HCT116 (cell line): ENCODE results near the gene OXER1. TPM values are rescaled to one million over a fixed set of nuclear protein-coding genes. Genes with fewer than 3 reads are reported as not detected.

Source experiments
- ATAC-seq: fragments of 200-7000 bp; cut with Tn5 transposase; 2 replicates; pipeline ENCODE4 v1.9.1; 2020; ENCODE audit warnings: mild to moderate bottlenecking, moderate library complexity
- Bru-seq: library from RNA; stranded (reverse); fragments of 400-500 nt; gene quantifications from one replicate; lab custom pipeline; 2021; lab: Mats Ljungman, UMichigan
- BruChase-seq, 2 experiments: library from RNA; stranded (reverse); fragments of 400-500 nt; gene quantifications; one replicate each; lab custom pipeline; 2021; lab: Mats Ljungman, UMichigan
- BruUV-seq: library from RNA; stranded (reverse); fragments of 400-500 nt; replicated peaks from 2 replicates; lab custom pipeline; 2021; lab: Mats Ljungman, UMichigan
- CTCF ChIA-PET: fragments of 300-600 bp; sonication (Branson Sonifier 250); formaldehyde crosslinking; loops from one replicate; lab custom pipeline; 2021; ENCODE audit warnings: antibody characterized with exemption; lab: Charles Lee
- POLR2A ChIA-PET: fragments of 300-600, 350-600 bp; sonication (Branson Sonifier 250); formaldehyde crosslinking; loops from one replicate; lab custom pipeline; 2021; ENCODE audit warnings: antibody characterized with exemption; lab: Charles Lee
- RAD21 ChIA-PET, 2 experiments: fragments of 300-600 bp; sonication (Branson Sonifier 250); formaldehyde crosslinking; loops; one replicate each; lab custom pipeline; 2023; ENCODE audit warnings: low total read pairs in 2 of 2; ENCODE audit not compliant: uncharacterized antibody in 2 of 2, unreplicated experiment in 2 of 2, low non-redundant PET in 1 of 2; lab: Charles Lee
- DNase-seq: peaks from one replicate; pipeline ENCODE4 v3.0.0-alpha.2; 2010; ENCODE audit warnings: low read depth, low spot score
- H2AFZ ChIP-seq: fragments of 200-600 bp; shearing (Covaris generic), sonication (generic); 2 replicates; pipeline ENCODE4 v1.6.1; 2017; ENCODE audit warnings: low read depth, mixed run types, mixed read lengths, antibody characterized with exemption, low read length; ENCODE audit not compliant: poor library complexity, severe bottlenecking
- H3K27ac ChIP-seq: 2 replicates; pipeline ENCODE4 v1.5.1; 2012; ENCODE audit warnings: low read depth, low read length
- H3K27me3 ChIP-seq: fragments of 200-600 bp; sonication (generic); 2 replicates; pipeline ENCODE4 v1.6.1; 2016; ENCODE audit warnings: mixed run types, low read length, mixed read lengths; ENCODE audit not compliant: insufficient read depth
- H3K36me3 ChIP-seq, 2 experiments: fragments of 200-500 bp in 1 of 2; fragments of 200-600 bp in 1 of 2; sonication (Bioruptor generic) in 1 of 2; sonication (generic) in 1 of 2; 2 replicates each; pipeline versions ENCODE4 v1.5.1 to v1.6.1; 2014 to 2016; ENCODE audit warnings: low read length in 2 of 2, inconsistent platforms in 1 of 2, mixed read lengths in 1 of 2, mixed run types in 1 of 2; ENCODE audit not compliant: insufficient read depth in 2 of 2, control insufficient read depth in 1 of 2
- H3K4me1 ChIP-seq, 2 experiments: fragments of 200-600 bp in 1 of 2; sonication (generic) in 1 of 2; 2 replicates each; pipeline versions ENCODE4 v1.5.1 to v1.6.1; 2012 to 2017; ENCODE audit warnings: low read length in 2 of 2, inconsistent platforms in 1 of 2, mild to moderate bottlenecking in 1 of 2, mixed read lengths in 1 of 2, mixed run types in 1 of 2, moderate library complexity in 1 of 2; ENCODE audit not compliant: insufficient read depth in 2 of 2, control insufficient read depth in 1 of 2
- H3K4me2 ChIP-seq: fragments of 200-600 bp; sonication (generic); 2 replicates; pipeline ENCODE4 v1.6.1; 2017; ENCODE audit warnings: mixed run types, low read length, mixed read lengths
- H3K4me3 ChIP-seq, 2 experiments: fragments of 200-600 bp in 1 of 2; sonication (generic) in 1 of 2; replicated peaks in 1 of 2; 2 replicates each; pipeline ENCODE4 v1.5.1; 2011 to 2016; ENCODE audit warnings: low read length in 2 of 2, control low read depth in 1 of 2, low read depth in 1 of 2, mild to moderate bottlenecking in 1 of 2, mixed read lengths in 1 of 2, mixed run types in 1 of 2
- H3K79me2 ChIP-seq: fragments of 200-600 bp; sonication (generic); 2 replicates; pipeline ENCODE4 v1.6.1; 2017; ENCODE audit warnings: mild to moderate bottlenecking, mixed run types, low read length, moderate library complexity, mixed read lengths; ENCODE audit not compliant: insufficient read depth
- H3K9ac ChIP-seq: fragments of 200-600 bp; sonication (generic); 2 replicates; pipeline ENCODE4 v1.6.1; 2016; ENCODE audit warnings: low read length, mixed read lengths
- H3K9me2 ChIP-seq: fragments of 200-600 bp; sonication (generic), shearing (Covaris generic); 2 replicates; pipeline ENCODE4 v1.6.1; 2017; ENCODE audit warnings: mixed run types, mild to moderate bottlenecking, moderate library complexity; ENCODE audit not compliant: insufficient read depth
- H3K9me3 ChIP-seq, 2 experiments: fragments of 200-500 bp in 1 of 2; fragments of 200-600 bp in 1 of 2; sonication (Bioruptor generic) in 1 of 2; sonication (generic) in 1 of 2; 2 replicates each; pipeline ENCODE4 v1.6.1; 2014 to 2017; ENCODE audit warnings: low read length in 2 of 2, mixed read lengths in 2 of 2, inconsistent platforms in 1 of 2, low read depth in 1 of 2, mild to moderate bottlenecking in 1 of 2, mixed run types in 1 of 2, moderate library complexity in 1 of 2; ENCODE audit not compliant: control insufficient read depth in 1 of 2, insufficient read depth in 1 of 2
- H4K20me1 ChIP-seq: fragments of 200-600 bp; sonication (generic), shearing (Covaris generic); 2 replicates; pipeline ENCODE4 v1.6.1; 2017; ENCODE audit warnings: mixed run types, mild to moderate bottlenecking, moderate library complexity; ENCODE audit not compliant: insufficient read depth
- ATF3 ChIP-seq: IDR thresholded peaks from 2 replicates; pipeline ENCODE4 v1.6.1; 2012
- CEBPB ChIP-seq: IDR thresholded peaks from 2 replicates; pipeline ENCODE4 v1.6.1; 2012; ENCODE audit warnings: low read depth
- EGR1 ChIP-seq: IDR thresholded peaks from 2 replicates; pipeline ENCODE4 v1.6.1; 2012; ENCODE audit warnings: low read depth
- EZH2 ChIP-seq: fragments of 200-600 bp; sonication (generic); IDR thresholded peaks from 2 replicates; pipeline ENCODE4 v1.6.1; 2017; ENCODE audit warnings: antibody characterized with exemption, mixed run types
- EZH2phosphoT487 ChIP-seq: fragments of 200-600 bp; IDR thresholded peaks from 2 replicates; pipeline ENCODE4 v1.6.1; 2018; ENCODE audit warnings: antibody characterized with exemption, borderline replicate concordance
- POLR2AphosphoS5 ChIP-seq: IDR thresholded peaks from 2 replicates; pipeline ENCODE4 v1.6.1; 2011; ENCODE audit warnings: mild to moderate bottlenecking, low read depth, low read length, moderate library complexity
- RAD21 ChIP-seq: IDR thresholded peaks from 2 replicates; pipeline ENCODE4 v1.6.1; 2012; ENCODE audit warnings: low read depth, mild to moderate bottlenecking
- REST ChIP-seq: IDR thresholded peaks from 2 replicates; pipeline ENCODE4 v1.6.1; 2012; ENCODE audit warnings: low read depth
- SIN3A ChIP-seq: IDR thresholded peaks from 2 replicates; pipeline ENCODE4 v1.6.1; 2012; ENCODE audit warnings: low read depth
- SP1 ChIP-seq: IDR thresholded peaks from 2 replicates; pipeline ENCODE4 v1.6.1; 2012; ENCODE audit warnings: low read depth
- SRF ChIP-seq: IDR thresholded peaks from 2 replicates; pipeline ENCODE4 v1.6.1; 2012; ENCODE audit warnings: low read depth
- TCF7L2 ChIP-seq: IDR thresholded peaks from 2 replicates; pipeline ENCODE4 v1.7.0; 2011; ENCODE audit warnings: borderline replicate concordance, inconsistent platforms; ENCODE audit not compliant: insufficient read depth, insufficient read length; ENCODE audit errors: extremely low read depth
- intact Hi-C: fragments of 100-400 bp; cut with micrococcal nuclease; formaldehyde crosslinking; loops from 2 replicates; pipeline ENCODE4 v1.10.0; 2022
- long read RNA-seq: library from polyadenylated mRNA; unstranded; transcript quantifications from one replicate; pipeline ENCODE4 v2.0.0, GENCODE V29; 2021; ENCODE audit not compliant: unreplicated experiment
- polyA plus RNA-seq: library from polyadenylated mRNA; unstranded; fragments of >200 nt; gene quantifications from 2 replicates; pipeline ENCODE4 v1.2.1, GENCODE V29; 2012; ENCODE audit warnings: missing spikeins
- total RNA-seq: library from RNA; stranded (reverse); gene quantifications from one replicate; pipeline ENCODE4 v1.2.1, GENCODE V29; 2021; ENCODE audit not compliant: unreplicated experiment

OXER1 gene
- not detected for total RNA-seq
- not detected in 2 replicates for polyA plus RNA-seq
- Bru-seq, nascent RNA, result not detected
- percentile 10 among the genes with signal in this experiment for BruChase-seq, experiment 1, labeled RNA remaining after a 6-hour chase
- BruChase-seq, experiment 2, labeled RNA remaining after a 2-hour chase, result not detected
- long read RNA-seq, result 0 reads

GRCh38 chr2:42764096-42764495 is at the start of gene OXER1:
Gene OXER1, minus strand, starts transcription at chr2:42764135. Its CDS starts 73 bp downstream, at chr2:42764062.
- Histone ChIP-seq H3K9ac (no peak within 1 kb of the TSS), H3K4me1 (peaks cover 0 to 6% of the 10 kb centered on the region in 2 experiments; a peak in 2 of 4 replicates), H3K9me2 (no peaks in the 10 kb centered on the region), H3K79me2 (no peaks in the 10 kb centered on the region), H3K4me2 (no peak within 1 kb of the TSS), H2AFZ (no peak within 1 kb of the TSS), H4K20me1 (no peaks in the 10 kb centered on the region), H3K4me3 (no peak within 1 kb of the TSS), H3K36me3 (no peaks in the 10 kb centered on the region), H3K9me3 (no peaks in the 10 kb centered on the region), H3K27ac (no peak within 1 kb of the TSS)
- RAD21 ChIA-PET, result no interaction called here
- CTCF ChIA-PET, result no interaction called here
- intact Hi-C loops, result no loop called here
- DNase-seq, result no peak
- POLR2A ChIA-PET, result no interaction called here
- TF ChIP-seq SIN3A (no peak), EZH2 (no peak), RAD21 (no peak), SP1 (no peak), TCF7L2 (no peak), REST (no peak), EZH2phosphoT487 (no peak), ATF3 (no peak), EGR1 (no peak), POLR2AphosphoS5 (no peak), SRF (no peak), CEBPB (no peak)
- TF ChIP-seq, all 23 proteins: peak for 0
- ATAC-seq, result no peak
- H3K27me3 ChIP-seq, result no peaks in the 10 kb centered on the region
- no TSS peak for BruUV-seq
